HepG2 (cell line): ENCODE data around the gene SLC25A38. TPM values are rescaled to one million over a fixed set of nuclear protein-coding genes. Genes with fewer than 3 reads are reported as not detected.

ENCODE experiments used
- ATAC-seq: fragments of 200-7000 bp; cut with Tn5 transposase; 3 replicates; pipeline ENCODE4 v1.9.1; 2020; ENCODE audit warnings: mild to moderate bottlenecking, moderate library complexity
- BruUV-seq: library from RNA; stranded (reverse); fragments of 400-500 nt; replicated peaks from 2 replicates; lab custom pipeline; 2021; lab: Mats Ljungman, UMichigan
- CTCF ChIA-PET: fragments of 300-600 bp; formaldehyde crosslinking; extraction: SDS; loops from one replicate; lab custom pipeline; 2021; ENCODE audit warnings: low total read pairs, inconsistent platforms, low intra/inter-chr PET ratio; lab: Yijun Ruan, JAX
- POLR2A ChIA-PET: fragments of 350-600 bp; sonication (Branson Sonifier 250); formaldehyde crosslinking; loops from one replicate; lab custom pipeline; 2020; ENCODE audit warnings: antibody characterized with exemption, inconsistent platforms; lab: Yijun Ruan, JAX
- DNase-seq: peaks from one replicate; pipeline ENCODE4 v3.0.0-alpha.2; 2015; ENCODE audit warnings: low spot score
- FAIRE-seq: peaks from 3 replicates; lab custom pipeline; 2011; peaks lifted over from hg19 to GRCh38; lab: Jason Lieb, UNC
- H2AFZ ChIP-seq: one replicate; pipeline ENCODE4 v1.6.1; 2011; ENCODE audit warnings: low read length, inconsistent platforms
- H3K27ac ChIP-seq: fragments of 300-600 bp; 3 replicates; pipeline ENCODE4 v1.8.0; 2011; ENCODE audit warnings: mixed run types, mild to moderate bottlenecking, mixed read lengths, low read length, inconsistent platforms; ENCODE audit not compliant: insufficient read depth; ENCODE audit errors: extremely low read length
- H3K27me3 ChIP-seq, 2 experiments: fragments of 200-600 bp in 1 of 2; 2 replicates in 1 of 2; 3 replicates in 1 of 2; pipeline versions ENCODE4 v1.6.0 to v1.8.0; 2011; ENCODE audit warnings: low read length in 2 of 2, mild to moderate bottlenecking in 2 of 2, moderate library complexity in 2 of 2, inconsistent platforms in 1 of 2; ENCODE audit not compliant: insufficient read depth in 2 of 2, control insufficient read depth in 1 of 2
- H3K36me3 ChIP-seq, 2 experiments: fragments of 200-600 bp in 1 of 2; replicated peaks in 1 of 2; 2 replicates in 1 of 2; 3 replicates in 1 of 2; pipeline versions ENCODE4 v1.5.1 to v1.8.0; 2011; ENCODE audit warnings: low read length in 2 of 2, inconsistent platforms in 1 of 2; ENCODE audit not compliant: insufficient read depth in 2 of 2, control insufficient read depth in 1 of 2
- H3K4me1 ChIP-seq: 2 replicates; pipeline ENCODE4 v1.5.1; 2012; ENCODE audit warnings: low read length, inconsistent platforms; ENCODE audit not compliant: insufficient read depth
- H3K4me2 ChIP-seq: 2 replicates; pipeline ENCODE4 v1.6.0; 2011; ENCODE audit warnings: low read depth, low read length, inconsistent platforms
- H3K4me3 ChIP-seq, 3 experiments: fragments of 200-600 bp in 1 of 3; sonication (generic), shearing (Covaris generic) in 1 of 3; replicated peaks in 1 of 3; 2 replicates each; pipeline ENCODE4 v1.5.1; 2011 to 2016; ENCODE audit warnings: low read length in 3 of 3, inconsistent platforms in 2 of 3, low read depth in 2 of 3, mild to moderate bottlenecking in 2 of 3, control low read depth in 1 of 3, mixed read lengths in 1 of 3; ENCODE audit not compliant: insufficient read depth in 1 of 3
- H3K79me2 ChIP-seq: one replicate; pipeline ENCODE4 v1.6.1; 2011; ENCODE audit warnings: low read length, inconsistent platforms; ENCODE audit not compliant: insufficient read depth
- H3K9ac ChIP-seq: 2 replicates; pipeline ENCODE4 v1.6.0; 2011; ENCODE audit warnings: mild to moderate bottlenecking, low read depth, low read length, inconsistent platforms; ENCODE audit not compliant: insufficient read depth
- H3K9me3 ChIP-seq: 2 replicates; pipeline ENCODE4 v1.5.1; 2012; ENCODE audit warnings: mild to moderate bottlenecking, low read length
- H4K20me1 ChIP-seq: 2 replicates; pipeline ENCODE4 v1.6.0; 2011; ENCODE audit warnings: inconsistent platforms, mild to moderate bottlenecking, low read length, moderate library complexity; ENCODE audit not compliant: insufficient read depth
- ATF1 ChIP-seq: IDR thresholded peaks from 2 replicates; pipeline ENCODE4 v1.6.1; 2016; ENCODE audit warnings: mild to moderate bottlenecking, control low read depth
- ATRX ChIP-seq: sonication (generic); formaldehyde crosslinking; IDR thresholded peaks from 2 replicates; pipeline ENCODE4 v1.4.0; 2020; ENCODE audit warnings: missing genetic modification reagents, borderline replicate concordance
- CBFB ChIP-seq: sonication (generic); formaldehyde crosslinking; IDR thresholded peaks from 2 replicates; pipeline ENCODE4 v1.4.0; 2020; ENCODE audit warnings: missing genetic modification reagents
- CCAR2 ChIP-seq: fragments of 200-400 bp; formaldehyde crosslinking; optimal IDR thresholded peaks from 2 replicates; pipeline ENCODE3; 2018; ENCODE audit warnings: low read depth, mild to moderate bottlenecking, low read length, moderate library complexity
- CEBPB ChIP-seq: IDR thresholded peaks from 2 replicates; pipeline ENCODE4 v1.6.1; 2011; ENCODE audit warnings: low read depth, low read length, improper control_type of control experiment, borderline replicate concordance
- MED8 ChIP-seq: sonication (generic); formaldehyde crosslinking; IDR thresholded peaks from 2 replicates; pipeline ENCODE4 v1.8.1; 2023; ENCODE audit warnings: mild to moderate bottlenecking, missing genetic modification reagents; ENCODE audit not compliant: insufficient replicate concordance
- NCOA2 ChIP-seq: sonication (generic); formaldehyde crosslinking; IDR thresholded peaks from 2 replicates; pipeline ENCODE4 v1.8.0; 2022; ENCODE audit warnings: inconsistent platforms
- SOX5 ChIP-seq: IDR thresholded peaks from 2 replicates; pipeline ENCODE4 v1.6.1; 2016; ENCODE audit warnings: borderline replicate concordance
- ZKSCAN1 ChIP-seq: fragments of 150-350 bp; IDR thresholded peaks from 2 replicates; pipeline ENCODE4 v1.6.1; 2014; ENCODE audit warnings: low read length
- ZNF816 ChIP-seq: sonication (generic); formaldehyde crosslinking; IDR thresholded peaks from 2 replicates; pipeline ENCODE4 v1.8.0; 2022; ENCODE audit warnings: missing genetic modification reagents, mild to moderate bottlenecking, borderline replicate concordance
- WGBS: methylation state at CpG from one replicate; pipeline ENCODE4 v1.1.6; 2017; ENCODE audit warnings: low lambda C conversion rate; 5-methylcytosine and 5-hydroxymethylcytosine counted together
- in situ Hi-C: cut with HindIII; loops from 2 replicates; pipeline ENCODE4 v1.10.0; 2017; ENCODE audit warnings: low pct_unique_long_range_greater_than_20kb; ENCODE audit not compliant: extremely low pct_ligation_motif_present
- intact Hi-C: fragments of 100-400 bp; cut with micrococcal nuclease; formaldehyde crosslinking; loops from one replicate; pipeline ENCODE4 v1.10.0; 2022; ENCODE audit not compliant: unreplicated experiment
- polyA plus RNA-seq, 8 experiments: library from polyadenylated mRNA; depleted of rRNA in 3 of 8; stranded (reverse) in 7 of 8; unstranded in 1 of 8; fragments of >200 nt; fragmentation: Illumina TruSeq in 4 of 8; extraction: Trizol in 4 of 8; gene quantifications; 2 replicates each; pipeline versions ENCODE4 v1.2.1 to v1.2.3, GENCODE V29; 2011 to 2016; ENCODE audit warnings: low read depth in 4 of 8, missing spikeins in 1 of 8, mixed read lengths in 1 of 8; ENCODE audit not compliant: insufficient read depth in 1 of 8
- total RNA-seq, 5 experiments: library from RNA; depleted of rRNA; stranded (reverse); fragments of >200 nt; fragmentation: Illumina TruSeq; extraction: Trizol; gene quantifications; 2 replicates each; pipeline ENCODE4 v1.2.3, GENCODE V29; 2016; ENCODE audit warnings: low read depth in 1 of 5
- TF ChIP-seq, protein P1 (sequence below): sonication (generic); formaldehyde crosslinking; IDR thresholded peaks from 2 replicates; pipeline ENCODE4 v1.8.1; 2022; ENCODE audit warnings: low read depth, mild to moderate bottlenecking, missing genetic modification reagents
- TF ChIP-seq, protein P2 (sequence below): IDR thresholded peaks from 2 replicates; pipeline ENCODE4 v1.6.1; 2012; ENCODE audit warnings: low read length, improper control_type of control experiment
- TF ChIP-seq, protein P3 (sequence below): sonication (generic); formaldehyde crosslinking; IDR thresholded peaks from 2 replicates; pipeline ENCODE4 v1.5.1; 2020; ENCODE audit warnings: missing genetic modification reagents, mild to moderate bottlenecking, borderline replicate concordance
- TF ChIP-seq, protein P4 (sequence below): sonication (generic); formaldehyde crosslinking; IDR thresholded peaks from 2 replicates; pipeline ENCODE4 v1.4.0; 2020; ENCODE audit warnings: missing genetic modification reagents, borderline replicate concordance

The SLC25A38 gene
- total and polyA plus RNA-seq, 2 of the 13 experiments (the other 11 are each of a cell fraction or from before 2014, with no cell fraction given): 32.5 to 35.4 TPM

DNA sequence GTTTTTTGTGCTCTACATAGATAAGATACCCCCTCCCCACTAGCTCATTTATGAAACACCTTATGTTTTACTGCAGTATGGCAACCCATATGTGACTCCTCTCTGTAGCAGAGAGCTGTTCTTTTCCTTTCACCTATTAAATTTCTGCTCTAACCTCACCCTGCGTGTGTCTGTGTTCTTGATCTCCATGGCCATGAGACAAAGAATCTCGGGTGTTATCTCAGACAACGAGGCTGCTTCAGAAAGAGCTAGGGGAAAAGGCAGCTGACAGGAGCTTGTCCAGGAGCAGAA lies 35.6 kb upstream of the SLC25A38 start:
- Histone ChIP-seq H3K36me3 (no peaks in the 10 kb centered on the region), H4K20me1 (no peaks in the 10 kb centered on the region), H3K4me3 (no peak overlapping the region), H3K27me3 (no peaks in the 10 kb centered on the region), H3K4me2 (no peak overlapping the region), H3K27ac (no peak overlapping the region), H2AFZ (no peak overlapping the region), H3K9ac (no peak overlapping the region), H3K9me3 (no peaks in the 10 kb centered on the region), H3K79me2 (no peaks in the 10 kb centered on the region), H3K4me1 (peaks cover 24% of the 10 kb centered on the region)
- no TSS peak for BruUV-seq
- no peak for DNase-seq
- in situ Hi-C loops: no loop called here
- 21% methylated on average over 3 of the region's 3 CpGs for WGBS
- intact Hi-C loops: no loop called here
- FAIRE-seq: no peak
- ATAC-seq: no peak
- ChIA-PET POLR2A (no interaction called here), CTCF (no interaction called here)
- TF ChIP-seq CEBPB (no peak), CBFB (no peak), ZNF816 (CRISPR knock-in tag) (no peak), ZKSCAN1 (no peak), ATRX (CRISPR knock-in tag) (no peak), CCAR2 (no peak), NCOA2 (CRISPR knock-in tag) (no peak), MED8 (CRISPR knock-in tag) (no peak), SOX5 (CRISPR knock-in tag) (no peak), ATF1 (CRISPR knock-in tag) (no peak)
- TF ChIP-seq, protein P1, sequence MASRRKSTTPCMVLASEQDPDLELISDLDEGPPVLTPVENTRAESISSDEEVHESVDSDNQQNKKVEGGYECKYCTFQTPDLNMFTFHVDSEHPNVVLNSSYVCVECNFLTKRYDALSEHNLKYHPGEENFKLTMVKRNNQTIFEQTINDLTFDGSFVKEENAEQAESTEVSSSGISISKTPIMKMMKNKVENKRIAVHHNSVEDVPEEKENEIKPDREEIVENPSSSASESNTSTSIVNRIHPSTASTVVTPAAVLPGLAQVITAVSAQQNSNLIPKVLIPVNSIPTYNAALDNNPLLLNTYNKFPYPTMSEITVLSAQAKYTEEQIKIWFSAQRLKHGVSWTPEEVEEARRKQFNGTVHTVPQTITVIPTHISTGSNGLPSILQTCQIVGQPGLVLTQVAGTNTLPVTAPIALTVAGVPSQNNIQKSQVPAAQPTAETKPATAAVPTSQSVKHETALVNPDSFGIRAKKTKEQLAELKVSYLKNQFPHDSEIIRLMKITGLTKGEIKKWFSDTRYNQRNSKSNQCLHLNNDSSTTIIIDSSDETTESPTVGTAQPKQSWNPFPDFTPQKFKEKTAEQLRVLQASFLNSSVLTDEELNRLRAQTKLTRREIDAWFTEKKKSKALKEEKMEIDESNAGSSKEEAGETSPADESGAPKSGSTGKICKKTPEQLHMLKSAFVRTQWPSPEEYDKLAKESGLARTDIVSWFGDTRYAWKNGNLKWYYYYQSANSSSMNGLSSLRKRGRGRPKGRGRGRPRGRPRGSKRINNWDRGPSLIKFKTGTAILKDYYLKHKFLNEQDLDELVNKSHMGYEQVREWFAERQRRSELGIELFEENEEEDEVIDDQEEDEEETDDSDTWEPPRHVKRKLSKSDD (CRISPR knock-in tag): no peak
- TF ChIP-seq, protein P2, sequence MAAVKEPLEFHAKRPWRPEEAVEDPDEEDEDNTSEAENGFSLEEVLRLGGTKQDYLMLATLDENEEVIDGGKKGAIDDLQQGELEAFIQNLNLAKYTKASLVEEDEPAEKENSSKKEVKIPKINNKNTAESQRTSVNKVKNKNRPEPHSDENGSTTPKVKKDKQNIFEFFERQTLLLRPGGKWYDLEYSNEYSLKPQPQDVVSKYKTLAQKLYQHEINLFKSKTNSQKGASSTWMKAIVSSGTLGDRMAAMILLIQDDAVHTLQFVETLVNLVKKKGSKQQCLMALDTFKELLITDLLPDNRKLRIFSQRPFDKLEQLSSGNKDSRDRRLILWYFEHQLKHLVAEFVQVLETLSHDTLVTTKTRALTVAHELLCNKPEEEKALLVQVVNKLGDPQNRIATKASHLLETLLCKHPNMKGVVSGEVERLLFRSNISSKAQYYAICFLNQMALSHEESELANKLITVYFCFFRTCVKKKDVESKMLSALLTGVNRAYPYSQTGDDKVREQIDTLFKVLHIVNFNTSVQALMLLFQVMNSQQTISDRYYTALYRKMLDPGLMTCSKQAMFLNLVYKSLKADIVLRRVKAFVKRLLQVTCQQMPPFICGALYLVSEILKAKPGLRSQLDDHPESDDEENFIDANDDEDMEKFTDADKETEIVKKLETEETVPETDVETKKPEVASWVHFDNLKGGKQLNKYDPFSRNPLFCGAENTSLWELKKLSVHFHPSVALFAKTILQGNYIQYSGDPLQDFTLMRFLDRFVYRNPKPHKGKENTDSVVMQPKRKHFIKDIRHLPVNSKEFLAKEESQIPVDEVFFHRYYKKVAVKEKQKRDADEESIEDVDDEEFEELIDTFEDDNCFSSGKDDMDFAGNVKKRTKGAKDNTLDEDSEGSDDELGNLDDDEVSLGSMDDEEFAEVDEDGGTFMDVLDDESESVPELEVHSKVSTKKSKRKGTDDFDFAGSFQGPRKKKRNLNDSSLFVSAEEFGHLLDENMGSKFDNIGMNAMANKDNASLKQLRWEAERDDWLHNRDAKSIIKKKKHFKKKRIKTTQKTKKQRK: no peak
- TF ChIP-seq, protein P3, sequence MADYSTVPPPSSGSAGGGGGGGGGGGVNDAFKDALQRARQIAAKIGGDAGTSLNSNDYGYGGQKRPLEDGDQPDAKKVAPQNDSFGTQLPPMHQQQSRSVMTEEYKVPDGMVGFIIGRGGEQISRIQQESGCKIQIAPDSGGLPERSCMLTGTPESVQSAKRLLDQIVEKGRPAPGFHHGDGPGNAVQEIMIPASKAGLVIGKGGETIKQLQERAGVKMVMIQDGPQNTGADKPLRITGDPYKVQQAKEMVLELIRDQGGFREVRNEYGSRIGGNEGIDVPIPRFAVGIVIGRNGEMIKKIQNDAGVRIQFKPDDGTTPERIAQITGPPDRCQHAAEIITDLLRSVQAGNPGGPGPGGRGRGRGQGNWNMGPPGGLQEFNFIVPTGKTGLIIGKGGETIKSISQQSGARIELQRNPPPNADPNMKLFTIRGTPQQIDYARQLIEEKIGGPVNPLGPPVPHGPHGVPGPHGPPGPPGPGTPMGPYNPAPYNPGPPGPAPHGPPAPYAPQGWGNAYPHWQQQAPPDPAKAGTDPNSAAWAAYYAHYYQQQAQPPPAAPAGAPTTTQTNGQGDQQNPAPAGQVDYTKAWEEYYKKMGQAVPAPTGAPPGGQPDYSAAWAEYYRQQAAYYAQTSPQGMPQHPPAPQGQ (CRISPR knock-in tag): no peak
- TF ChIP-seq, protein P4, sequence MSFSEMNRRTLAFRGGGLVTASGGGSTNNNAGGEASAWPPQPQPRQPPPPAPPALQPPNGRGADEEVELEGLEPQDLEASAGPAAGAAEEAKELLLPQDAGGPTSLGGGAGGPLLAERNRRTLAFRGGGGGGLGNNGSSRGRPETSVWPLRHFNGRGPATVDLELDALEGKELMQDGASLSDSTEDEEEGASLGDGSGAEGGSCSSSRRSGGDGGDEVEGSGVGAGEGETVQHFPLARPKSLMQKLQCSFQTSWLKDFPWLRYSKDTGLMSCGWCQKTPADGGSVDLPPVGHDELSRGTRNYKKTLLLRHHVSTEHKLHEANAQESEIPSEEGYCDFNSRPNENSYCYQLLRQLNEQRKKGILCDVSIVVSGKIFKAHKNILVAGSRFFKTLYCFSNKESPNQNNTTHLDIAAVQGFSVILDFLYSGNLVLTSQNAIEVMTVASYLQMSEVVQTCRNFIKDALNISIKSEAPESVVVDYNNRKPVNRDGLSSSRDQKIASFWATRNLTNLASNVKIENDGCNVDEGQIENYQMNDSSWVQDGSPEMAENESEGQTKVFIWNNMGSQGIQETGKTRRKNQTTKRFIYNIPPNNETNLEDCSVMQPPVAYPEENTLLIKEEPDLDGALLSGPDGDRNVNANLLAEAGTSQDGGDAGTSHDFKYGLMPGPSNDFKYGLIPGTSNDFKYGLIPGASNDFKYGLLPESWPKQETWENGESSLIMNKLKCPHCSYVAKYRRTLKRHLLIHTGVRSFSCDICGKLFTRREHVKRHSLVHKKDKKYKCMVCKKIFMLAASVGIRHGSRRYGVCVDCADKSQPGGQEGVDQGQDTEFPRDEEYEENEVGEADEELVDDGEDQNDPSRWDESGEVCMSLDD: no peak
